CD4-positive, alpha-beta T cell treated with Interleukin-17A for 4 hours (primary cell): ENCODE data around the gene FOSL1.
A peak's percentile ranks its signal among the peaks of the same experiment; 100 is the strongest.

ENCODE experiments used
- DNase-seq: peaks from one replicate; pipeline ENCODE4 v3.0.0-alpha.2; 2020; ENCODE audit warnings: mixed read lengths

Gene FOSL1

DNA sequence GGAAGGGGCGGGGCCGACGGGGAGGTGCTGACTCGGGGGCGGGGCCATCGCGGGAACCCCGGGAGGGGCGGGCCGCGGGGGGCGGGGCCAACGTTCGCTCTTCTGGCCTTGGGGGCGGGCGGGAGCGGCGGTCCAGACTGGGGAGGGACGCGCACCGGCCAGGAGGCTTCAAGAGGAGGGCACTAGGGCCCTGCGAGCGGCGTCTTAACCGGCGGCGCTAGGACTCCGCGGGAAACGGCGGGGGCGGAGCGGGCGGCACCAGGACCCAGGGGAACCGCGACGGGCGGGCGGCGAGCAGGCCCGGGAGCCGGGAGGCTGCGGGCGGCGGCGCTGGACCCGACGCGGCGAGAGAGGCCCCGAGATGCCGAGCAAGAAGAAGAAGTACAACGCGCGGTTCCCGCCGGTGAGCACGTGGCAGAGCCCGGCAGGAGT, 19.0 kb upstream of the FOSL1 start, which contains the start of gene DRAP1:
TSS of gene DRAP1 (plus strand) at position 286 of the 432 bp plus-strand sequence. CDS start at position 362, 76 bp downstream.
- peak; percentile 100 for DNase-seq

DNA sequence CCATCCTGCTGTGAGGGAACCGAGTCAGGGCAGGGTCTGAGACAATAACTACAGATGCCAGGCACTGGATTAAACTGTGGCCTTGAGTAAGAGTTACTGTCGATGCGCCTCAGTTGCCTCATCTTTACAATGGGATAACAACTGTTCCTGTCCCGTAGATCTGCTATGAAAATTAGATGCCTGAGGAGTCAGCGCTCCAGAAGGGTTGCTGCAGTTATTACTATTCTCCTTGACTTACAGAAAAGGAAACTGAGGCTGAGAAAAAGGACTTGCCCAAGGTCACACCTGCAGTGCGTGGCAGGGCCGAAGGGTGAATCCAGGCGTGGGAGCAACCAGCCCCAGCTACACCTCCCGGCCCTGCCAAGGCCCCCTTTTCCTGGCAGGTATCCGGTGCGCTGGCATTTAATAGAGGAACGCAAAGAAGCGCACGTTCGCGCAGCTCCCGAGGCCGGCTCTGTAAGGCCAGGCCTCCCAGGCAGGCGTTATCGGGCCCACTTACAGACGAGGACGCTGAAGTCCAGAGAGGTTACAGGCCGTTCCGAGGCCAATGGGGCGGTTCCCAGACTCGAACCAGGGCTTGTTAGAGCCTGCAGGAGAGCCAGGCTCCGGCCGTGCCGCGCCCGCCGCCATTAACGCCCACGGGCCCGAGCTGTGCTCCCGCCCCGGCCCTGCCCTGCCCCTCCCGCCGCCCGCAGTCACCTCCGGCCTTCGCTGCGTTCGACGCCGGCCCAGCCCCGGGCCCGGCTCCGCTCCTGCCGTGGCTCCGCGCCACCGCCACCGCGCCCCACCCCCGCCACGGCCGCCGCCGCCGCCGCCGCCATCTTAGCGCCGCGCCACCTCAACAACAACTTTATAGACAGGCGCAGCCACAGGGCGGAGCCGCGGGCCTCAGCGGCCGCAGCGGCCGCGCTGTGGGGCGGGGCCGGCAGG, 18.3 kb upstream of the FOSL1 start, which contains the start of gene C11orf68:
TSS of gene C11orf68 (minus strand) at position 852 of the 930 bp plus-strand sequence. CDS start at position 821, 31 bp downstream.
- no peak for DNase-seq

DNA sequence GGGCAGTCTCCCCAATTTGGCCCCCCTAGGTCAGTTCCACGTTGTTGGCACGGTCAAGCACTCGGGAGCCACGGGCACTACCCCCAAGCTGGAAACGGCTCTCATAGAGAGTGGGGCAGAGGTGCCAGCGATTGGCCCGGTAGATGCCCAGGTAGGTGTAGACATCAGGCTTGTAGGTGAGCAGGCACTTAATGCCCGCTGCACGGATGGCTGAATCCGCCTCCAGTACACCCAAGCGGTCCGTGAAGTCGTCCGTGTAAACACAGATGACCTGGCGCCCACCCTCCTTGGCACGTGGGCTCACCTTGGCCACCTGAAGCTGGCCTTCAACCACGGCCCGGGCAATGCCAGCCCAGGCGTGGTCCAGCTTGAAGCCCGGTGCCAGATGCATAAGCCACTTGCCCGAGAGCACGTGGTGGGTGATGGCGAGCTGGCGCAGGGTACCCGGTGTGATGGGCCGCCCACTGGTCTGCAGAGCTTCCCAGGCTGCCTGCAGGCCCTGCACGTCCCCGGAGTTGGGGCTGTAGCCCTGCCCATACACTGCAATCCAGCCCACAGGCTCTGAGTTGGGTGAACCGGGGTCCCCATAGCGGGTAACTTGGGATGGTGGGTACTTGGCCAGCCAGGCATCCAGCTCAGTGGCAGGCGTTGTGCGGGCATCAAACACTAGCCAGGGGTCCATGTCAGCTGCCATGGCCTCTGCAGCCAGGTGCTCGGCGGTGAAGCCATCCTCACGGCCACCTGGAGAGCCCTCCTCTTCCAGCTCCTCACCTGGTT, 17.4 kb upstream of the FOSL1 start:
- DNase-seq, result no peak

DNA sequence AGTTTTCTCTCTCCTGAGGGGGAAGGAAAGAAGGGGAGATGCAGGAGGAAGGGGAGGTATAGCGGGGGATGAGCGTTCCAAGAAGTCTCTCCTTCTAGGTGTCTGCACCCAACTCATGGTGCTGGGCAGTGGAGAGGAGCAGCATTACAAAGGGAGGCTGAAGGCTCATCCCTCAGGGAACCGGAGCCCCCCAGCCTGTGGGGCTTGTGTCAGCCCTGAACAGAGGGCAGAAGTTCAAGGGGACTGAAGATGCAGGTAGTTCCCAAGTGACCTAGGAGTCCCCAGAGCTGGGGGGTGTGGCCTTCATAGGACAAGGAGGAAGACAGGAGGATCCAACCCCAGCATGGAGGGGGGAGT, 16.9 kb upstream of the FOSL1 start:
- no peak for DNase-seq

DNA sequence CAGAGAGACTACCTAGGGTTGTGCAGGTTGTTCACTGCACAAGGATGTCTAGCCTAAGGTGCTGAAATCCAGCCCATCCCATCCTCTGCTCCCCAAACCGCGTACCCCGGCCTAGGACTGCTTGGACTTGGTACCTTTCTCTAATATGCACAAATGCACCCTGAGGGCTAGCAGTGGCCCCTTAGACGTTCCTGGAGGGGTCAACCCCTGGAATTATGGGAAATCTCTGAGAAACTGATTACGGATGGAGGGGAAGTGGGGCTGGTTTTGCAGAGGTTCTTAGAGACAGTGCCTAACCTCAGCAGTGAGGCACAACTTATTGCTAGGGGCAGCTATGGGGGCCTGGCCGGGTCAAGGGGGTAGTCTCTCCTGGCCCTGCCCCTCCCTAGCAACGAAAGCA, 16.2 kb upstream of the FOSL1 start:
- DNase-seq, result no peak

DNA sequence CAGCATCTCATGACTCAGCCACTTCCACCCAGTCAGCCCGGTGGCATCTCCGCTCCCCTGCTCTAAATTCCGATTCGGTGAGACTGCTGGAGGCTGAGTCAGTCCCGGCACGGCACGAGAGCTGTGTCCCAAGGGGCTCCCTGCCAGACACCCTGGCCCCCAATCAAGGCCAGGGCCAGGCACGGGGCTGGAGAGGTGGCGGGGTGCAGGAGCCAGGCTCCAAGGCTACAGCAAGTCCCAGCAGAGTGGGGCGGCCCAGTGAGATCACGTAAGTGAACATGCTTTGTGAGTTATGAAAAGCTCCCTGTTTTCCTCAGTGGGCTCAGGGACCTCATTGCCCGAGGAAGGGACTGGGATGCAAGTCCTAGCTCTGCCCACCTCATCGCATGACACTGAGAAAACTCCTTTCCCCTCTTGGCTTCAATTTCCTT, 15.6 kb upstream of the FOSL1 start:
- peak; percentile 39 for DNase-seq

DNA sequence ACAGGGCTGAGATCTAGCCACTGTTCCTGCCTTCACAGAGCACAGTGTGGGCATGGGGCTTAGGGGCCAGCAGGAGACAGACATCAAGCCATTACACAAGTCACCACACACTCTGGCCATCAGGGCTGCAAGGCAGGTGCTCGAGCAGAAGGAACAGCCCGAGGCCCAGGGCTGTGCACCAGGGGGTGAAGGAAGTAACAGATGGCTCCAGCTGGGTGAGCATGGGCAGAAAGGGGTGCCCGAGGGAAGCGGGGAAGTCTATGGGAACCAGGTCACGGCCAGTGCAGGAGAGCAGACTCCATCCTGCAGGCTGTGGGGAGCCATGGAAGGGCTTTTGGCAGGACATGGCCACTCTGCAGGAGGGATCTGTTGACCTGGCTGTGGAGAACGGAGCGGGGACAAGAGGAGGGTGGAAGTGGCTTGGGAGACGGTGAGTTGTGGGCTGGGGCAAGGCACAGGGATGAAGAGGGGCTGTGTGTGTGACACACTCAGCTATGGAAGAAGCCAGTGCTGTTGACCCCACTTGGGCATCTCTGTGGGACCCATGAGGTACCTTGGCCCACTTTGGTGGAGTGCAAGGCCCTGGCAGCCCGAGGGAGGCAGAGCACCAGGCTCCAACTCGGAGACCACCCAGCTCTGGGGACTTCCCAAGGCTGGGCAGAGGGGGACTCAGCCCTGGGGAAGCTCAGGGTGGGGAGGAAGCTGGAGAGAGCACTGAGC, 15.1 kb upstream of the FOSL1 start:
- DNase-seq, result no peak

DNA sequence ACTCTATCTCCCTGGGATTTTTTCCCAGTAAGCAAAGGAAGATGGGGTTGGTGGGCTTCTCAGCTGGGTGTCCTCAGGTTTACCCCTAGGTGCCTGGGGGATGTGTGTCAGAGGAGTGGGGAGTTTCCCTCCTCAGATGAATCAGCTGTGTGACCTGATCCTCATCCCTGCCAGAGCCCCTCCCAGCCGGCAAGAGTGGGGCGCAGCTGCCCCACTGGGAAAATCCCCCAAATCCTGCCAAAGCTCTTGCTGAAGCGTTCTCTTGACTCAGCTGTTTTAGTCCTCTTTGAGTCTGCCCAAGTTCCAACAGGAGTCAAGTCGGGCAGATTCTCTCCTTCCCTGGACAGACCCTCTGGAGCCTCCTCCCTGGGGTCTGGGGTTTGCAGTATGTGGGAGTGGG, 12.7 kb upstream of the FOSL1 start:
- no peak for DNase-seq

DNA sequence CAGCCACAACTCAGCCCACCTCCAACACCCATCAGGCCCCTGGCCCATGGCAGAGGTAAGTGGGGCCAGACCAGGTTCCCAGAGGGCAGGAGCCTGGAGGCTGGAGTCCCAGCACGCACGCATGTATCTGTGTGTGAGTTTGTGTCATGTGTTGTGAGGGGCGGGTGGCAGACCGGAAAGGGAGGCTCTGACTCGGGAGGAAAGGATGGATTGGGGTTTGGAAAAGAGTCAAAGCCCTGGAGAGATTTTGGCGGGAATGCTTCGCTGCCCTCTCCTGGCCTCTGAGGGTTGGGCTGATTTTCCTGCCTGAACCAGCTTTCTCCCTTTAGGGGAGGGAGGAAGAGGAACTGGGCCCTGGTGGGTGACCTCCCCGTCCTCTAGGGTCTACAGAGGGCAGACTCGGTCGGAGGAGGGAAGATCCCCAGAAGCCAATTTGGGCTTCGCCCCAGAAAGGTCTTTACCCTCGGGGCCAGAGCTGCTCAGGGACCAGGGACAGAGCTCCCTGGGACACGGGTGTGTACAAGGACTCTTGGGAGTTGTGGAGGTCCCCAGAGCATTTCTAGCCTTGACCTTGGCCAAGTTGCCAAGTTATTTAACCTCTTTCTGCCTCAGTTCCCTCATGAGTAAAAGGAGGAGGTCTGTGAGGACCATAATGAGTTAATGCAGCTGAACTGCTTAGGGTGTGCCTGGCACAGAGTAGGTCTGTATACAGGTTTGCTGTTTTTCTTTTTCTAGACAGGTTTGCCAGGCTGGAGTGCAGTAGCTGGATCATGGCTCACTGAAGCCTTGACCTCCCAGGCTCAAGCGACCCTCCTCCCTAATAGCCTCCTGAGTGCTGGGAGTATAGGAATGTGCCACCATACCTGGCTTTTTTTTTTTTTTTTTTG, 11.7 kb upstream of the FOSL1 start:
- DNase-seq, result no peak

DNA sequence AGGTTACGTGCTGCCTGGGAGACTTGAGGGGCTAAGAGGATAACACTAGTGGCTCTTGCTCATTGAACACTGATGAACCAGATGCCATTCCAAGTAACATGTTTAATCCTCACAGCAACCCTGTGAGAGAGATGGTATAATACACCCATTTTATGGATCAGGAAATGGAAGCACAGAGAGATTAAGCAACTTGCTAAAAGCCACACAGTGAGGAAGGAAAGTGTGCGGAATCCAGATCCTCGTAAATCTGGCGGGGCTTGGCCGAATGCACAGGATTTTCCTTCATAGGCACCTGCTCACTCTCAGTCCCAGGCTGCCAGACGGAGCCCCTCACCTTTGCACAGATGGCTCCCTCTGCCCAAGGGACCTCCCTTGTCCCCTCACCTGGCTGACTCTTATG, 7.7 kb upstream of the FOSL1 start:
- DNase-seq, result no peak

DNA sequence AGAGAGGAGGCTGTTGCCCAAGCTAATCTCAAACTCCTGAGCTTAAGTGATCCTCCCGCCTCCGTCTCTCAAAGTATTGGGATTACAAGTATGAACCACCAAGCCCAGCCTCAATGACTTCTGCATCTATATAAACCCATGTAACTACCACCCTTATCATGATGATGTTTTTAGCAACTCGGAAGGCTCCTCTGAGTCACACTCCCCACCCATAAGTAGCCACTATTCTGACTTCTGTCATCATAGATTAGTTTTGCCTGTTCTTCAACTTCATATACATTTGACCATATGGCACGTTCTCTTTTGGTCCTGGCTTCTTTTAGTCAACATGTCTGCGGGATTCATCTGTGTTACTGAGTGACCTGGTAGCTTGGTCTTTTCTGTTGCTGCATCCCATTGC, 6.4 kb upstream of the FOSL1 start:
- DNase-seq, result no peak

DNA sequence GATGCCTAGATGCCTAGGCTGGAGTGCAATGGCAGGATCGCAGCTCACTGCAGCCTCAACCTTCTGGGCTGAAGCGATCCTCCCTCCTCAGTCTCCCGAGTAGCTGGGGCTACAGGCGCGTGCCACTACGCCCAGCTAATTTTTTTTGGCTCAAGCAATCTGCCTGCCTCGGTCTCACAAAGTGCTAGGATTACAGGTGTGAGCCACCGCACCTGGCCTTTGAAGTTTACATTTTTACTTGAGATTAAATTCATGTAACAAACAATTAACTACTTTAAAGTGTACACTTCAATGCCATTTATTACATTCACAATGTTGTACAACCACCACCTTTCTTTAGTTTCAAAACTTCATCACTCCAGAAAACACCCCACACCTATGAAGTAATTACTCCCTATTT, 3.5 kb upstream of the FOSL1 start:
- no peak for DNase-seq

DNA sequence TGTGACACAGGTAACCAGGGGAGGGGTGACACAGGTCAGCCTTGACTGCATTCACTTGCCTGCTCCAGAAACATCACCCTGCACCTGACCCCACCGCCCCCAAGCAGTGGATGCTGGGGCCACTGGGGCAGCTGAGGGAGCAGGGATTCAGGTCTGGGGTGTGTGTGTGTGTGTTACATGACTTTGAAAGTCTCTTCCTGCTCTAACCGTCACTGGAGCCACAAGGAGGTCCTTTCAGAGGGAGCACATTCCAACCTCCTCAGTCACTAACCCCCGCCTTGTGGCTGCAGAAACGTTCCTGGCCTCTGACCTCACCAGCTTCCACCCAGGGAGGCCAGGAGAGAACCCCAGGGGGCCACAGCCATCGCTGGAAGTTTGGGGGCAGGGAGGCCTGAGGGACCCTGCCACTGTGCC, 2.9 kb upstream of the FOSL1 start:
- no peak for DNase-seq

DNA sequence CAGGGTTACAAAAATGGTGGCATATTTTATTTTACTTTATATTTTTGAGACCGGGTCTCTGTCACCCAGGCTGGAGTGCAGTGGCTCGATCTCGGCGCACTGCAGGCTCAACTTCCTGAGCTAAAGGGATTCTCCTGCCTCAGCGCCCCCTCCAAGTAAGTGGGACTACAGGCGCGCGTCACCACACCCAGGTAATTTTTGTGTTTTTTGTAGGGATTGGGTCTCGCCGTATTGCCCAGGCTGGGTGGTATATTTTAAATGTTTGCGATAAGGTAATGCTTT, 652 bp upstream of the FOSL1 start:
- DNase-seq, result no peak

DNA sequence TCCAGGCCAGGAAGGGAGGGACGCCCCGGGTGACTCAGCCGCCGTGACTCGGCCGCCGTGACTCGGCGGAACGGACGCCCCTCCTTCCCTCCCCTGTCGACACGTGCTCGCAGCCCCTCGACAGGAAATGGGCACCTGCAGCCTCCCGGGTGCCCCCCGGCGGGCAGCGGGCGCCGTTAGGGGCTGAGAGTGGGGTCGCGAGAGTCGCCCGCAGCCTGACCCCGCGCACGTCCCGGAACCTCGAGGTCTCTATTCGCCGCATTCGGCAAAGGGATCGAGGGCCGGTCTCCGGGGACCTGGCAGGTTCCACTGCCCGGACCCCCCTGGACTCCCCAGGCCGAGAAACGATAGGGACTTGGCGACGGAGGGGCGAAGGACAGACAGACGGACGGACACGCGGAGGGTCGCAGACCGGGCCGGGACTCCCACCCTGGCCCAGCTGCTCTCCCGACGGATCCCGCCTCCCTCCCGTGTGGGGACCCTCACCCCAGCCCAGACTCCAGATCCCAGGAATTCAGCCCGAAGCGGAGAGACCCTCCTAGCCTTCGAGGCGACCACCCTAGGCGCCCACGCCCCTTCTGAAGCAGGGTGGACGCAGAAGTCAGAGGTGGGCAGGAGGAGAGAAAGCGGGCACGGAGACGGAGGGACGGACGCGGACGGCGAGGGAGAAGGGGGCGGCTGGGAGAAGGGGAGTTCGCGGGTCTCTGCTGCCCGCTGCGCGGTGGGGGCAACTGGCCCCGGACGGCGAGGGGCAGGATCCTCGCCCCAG, 648 bp downstream of the FOSL1 start:
- DNase-seq, result peak; percentile 65

DNA sequence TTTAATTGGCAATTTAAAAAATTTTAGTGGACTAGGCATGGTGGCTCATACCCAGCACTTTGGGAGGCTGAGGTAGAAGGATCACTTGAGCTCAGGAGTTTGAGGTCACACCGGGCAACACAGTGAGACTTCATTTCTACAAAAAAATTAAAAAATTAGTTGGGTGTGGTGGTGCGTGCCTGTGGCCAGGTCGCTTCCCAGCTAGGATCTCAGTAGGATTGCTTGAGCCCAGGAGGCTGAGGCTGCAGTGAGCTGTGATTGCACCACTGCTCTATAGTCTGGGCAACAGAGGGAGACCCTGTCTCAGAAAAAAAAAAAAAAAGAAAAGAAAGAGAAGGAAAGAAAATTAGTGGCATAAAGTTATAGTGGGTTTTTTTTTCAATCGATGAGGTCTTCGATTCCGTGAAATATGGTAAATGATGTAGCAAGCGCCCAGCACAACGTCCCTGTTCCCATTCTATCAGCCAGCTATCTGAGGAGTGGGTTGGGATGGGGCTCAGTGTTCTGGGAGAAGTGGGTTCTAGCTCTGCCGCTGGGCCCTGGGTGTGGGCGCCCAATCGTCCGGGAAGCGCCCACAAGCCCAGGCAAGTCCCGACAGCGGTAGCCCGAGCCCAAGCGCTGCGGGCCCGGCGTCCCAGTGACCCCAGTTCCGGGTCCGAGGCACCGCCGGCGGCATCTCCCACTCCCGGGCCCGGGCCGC, 1.4 kb downstream of the FOSL1 start:
- DNase-seq, result no peak

DNA sequence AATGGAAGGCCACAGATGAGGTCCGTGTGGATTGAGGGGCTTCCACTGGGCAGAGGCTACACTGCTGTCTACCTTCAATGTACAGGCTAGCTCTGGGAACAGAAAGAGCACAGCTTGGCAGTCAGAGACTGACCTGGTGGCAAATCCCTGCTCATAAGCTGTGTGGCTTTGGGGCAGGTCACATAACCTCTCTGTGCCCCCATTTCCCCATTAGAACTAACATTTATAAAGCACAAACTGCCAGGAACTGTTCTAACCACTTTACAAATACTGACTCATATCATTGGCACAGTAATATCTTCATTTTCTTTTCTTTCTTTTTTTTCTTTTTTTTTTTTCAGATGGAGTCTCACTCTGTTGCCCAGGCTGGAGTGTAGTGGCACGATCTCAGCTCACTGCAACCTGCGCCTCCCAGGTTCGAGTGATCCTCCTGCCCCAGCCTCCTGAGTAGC, 3.1 kb downstream of the FOSL1 start:
- no peak for DNase-seq

DNA sequence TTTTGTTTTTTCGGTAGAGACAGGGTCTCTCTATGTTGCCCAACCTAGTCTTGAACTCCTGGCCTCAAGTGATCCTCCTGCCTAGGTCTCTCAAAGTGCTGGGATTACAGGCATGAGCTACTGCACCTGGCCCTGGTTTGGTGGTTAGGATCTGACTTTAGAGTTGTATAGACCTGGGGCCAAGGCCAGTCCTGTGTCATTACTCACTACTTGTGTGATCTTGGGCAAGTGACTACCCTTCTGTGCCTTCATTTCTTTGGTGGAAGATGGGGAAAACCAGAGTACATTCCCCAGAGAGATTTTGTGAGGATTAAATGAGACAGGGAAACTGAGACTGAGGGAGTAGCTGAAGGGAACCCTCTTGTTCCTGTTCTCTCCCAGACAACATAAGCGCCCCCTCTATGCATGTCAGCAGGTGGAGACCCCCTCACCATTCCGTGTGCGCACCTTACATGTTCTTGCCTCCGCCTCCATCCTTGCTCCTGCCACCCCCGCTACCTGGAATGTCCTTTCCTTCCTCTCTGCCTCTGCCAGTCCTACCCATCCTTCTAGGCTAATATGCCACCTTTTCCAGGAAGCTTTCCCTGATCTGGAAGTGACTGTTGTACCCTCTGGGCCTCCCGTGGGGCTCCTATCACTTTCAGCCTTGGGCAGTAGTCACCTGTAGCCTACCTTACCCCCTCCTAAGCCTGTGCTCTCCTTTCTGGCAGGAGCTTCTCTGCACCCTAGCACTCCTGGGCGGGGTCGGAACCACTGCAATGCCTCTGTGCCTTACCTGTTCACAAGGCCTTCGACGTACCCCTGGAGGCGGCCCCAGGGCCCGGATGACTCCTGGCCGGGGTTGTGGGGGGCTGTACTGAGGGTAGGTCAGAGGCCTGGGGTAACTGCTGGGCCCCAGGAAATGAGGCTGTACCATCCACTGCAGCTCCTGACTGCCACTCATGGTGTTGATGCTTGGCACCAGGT, 3.9 kb downstream of the FOSL1 start:
- DNase-seq, result no peak

DNA sequence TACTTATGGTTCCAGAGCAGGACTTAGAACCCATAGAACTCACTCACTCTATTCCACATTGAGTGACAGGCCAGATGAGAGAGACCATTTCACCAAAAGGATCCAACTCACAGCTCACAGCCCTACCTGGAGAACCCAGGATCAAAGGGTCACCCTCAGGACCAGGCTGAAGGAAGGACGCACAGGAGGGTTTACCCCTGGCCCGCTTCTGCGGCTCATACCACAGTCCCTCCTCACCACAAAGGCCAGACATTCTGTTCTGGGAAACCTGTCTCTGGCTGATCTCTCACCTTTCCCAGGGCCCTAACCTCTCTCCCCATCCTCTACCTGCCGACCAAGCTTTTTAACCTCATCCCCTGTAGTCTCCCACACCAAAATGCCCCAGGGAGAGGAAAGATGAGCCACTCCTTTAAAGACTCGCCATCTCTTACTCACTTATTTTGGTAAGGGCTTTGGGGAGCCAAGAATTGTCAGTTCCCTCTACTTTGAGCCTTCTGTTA, 4.7 kb downstream of the FOSL1 start:
- DNase-seq, result no peak
